ENCODE measurements around the gene DACT3.
"Not testable (repeated sequence)": the region's sequence is repeated elsewhere in the genome, so short reads cannot be mapped to it uniquely, and the experiment has no call there.

Gene DACT3

DNA sequence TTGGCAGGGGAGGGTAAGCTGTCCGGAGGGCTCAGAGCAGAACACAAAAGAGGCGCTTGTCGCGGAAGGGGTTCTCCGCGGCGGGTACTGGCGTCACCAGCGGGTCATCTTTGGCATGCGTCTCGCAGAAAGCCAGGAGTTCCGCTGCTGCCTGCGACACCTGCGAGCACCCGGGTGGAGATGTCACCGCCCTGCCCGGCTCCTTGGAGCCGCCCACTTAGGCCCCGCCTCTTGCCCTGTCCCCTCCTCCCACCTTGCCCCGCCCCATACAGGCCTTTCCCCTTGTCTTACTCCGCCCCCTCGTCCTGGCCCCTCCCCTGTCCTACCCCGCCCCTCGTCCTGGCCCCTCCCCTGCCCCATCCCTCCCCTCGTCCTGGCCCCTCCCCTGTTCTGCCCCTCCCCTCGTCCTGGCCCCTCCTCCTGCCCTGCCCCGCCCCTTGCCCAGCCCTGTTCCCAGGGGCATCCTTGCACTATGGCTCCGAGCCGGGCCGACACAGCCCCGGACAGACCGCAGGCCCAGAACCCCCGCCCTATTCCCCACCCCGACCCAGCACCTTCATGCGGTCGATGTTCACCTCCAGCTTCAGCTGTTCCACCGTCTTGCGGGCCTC, 26.8 kb downstream of the DACT3 start:
- DNase-seq (ENCODE audit: low spot score), result peak; percentile 88

DNA sequence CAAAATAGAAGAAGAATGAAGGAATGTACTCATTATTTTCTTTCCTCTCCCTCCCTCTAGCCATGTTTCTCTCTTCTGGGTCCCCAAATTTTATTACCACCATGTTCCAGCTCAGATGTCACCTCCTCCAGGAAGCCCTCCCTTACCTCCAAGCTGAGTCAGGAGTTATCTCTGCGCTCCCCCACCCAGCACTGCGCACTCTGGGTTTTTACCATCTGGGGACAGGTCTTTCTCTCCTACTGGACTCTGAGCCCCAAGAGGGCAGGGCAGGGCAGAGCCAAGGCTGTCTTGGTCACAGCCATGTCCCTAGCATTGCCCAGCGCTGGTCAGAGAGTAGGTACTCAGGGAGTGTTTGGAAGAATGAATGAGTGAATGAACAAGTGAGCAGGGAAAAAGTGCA, 27.9 kb downstream of the DACT3 start:
- DNase-seq (ENCODE audit: low spot score), result no peak

DNA sequence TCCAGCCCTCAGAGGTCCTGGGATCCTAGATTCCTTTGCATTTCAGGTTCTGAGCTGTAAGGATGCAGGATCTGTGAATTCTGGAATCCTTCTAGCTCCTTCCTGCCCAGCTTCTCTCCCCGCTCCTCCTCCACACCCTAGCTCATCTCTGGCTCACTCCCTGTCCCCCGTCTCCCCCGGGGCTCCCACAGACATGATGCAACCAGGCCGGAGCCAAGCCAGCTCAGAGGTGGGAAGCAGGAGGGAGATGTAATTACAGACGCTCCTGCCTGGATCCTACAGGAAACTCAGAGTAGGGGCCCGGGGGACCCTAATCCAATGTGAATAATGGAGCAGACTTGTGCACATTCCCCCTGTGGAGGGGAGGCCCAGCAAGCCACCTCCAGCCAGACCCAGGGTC, 29.5 kb downstream of the DACT3 start:
- DNase-seq (ENCODE audit: low spot score), result no peak

DNA sequence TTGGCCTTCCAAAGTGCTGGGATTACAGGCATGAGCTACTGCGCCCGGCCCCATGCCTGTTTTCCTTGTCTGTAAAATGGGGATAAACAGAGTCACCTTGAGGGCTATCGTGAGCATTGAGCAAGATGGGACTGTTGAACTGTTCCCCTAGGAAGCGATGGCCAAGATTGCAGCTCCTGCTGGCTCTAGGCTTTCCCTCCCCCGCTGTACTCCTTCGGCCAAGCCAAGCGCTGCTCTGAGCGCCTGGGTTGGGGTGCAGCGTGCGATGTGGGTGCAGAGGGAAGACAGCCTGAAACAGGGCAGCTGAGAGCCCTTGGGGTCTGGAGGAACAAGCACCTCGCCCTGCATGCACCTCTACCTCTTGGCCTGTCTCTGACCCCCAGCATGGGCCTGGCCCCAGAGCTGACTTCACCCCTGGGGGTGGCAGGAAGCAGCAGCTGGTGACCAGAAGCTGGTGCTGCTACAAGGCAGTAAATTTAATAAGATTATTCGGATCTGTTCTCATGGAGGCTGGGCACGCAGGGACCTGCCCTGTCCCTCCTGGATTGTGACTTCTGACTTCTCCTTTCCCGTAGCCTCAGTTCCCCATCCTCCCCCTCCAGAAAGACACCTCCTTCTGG, 30.3 kb downstream of the DACT3 start:
- DNase-seq (ENCODE audit: low spot score), result no peak

DNA sequence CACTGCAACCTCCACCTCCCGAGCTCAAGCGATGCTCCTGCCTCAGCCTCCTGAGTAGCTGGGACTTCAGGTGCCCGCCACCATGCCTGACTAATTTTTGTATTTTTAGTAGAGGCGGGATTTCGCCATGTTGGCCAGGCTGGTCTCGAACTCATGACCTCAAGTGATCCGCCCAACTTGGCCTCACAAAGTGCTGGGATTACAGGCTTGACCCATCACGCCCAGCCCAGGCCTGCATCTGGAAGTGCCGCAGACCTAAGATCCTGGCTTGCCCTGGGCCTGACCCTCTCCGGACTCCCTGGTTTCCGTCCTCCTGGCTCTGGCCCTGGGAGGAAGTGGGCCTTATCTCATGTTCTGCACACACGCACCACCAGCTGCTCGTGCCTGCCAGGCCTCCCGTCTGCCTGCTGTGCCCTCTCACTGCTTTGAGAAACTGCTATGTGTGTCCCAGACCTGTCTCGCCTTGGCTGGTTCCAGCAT, 31.4 kb downstream of the DACT3 start:
- no peak for DNase-seq (ENCODE audit: low spot score)

DNA sequence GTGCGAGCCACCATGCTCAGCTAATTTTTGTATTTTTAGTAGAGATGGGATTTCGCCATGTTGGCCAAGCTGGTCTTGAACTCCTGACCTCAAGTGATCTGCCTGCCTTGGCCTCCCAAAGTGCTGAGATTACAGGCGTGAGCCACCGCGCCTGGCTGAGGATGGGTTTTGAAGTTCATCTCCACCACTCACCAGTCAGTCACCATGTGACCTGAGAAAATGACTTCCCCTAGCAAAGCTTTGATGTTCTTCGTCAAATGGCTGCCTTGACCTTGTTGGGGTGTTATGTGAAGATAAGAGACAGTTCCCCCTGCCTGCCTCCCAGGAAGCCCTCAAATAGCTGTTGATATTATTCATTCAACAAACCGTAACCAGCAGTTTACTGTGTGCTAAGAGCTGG, 32.0 kb downstream of the DACT3 start:
- not testable (repeated sequence) for DNase-seq (ENCODE audit: low spot score)

DNA sequence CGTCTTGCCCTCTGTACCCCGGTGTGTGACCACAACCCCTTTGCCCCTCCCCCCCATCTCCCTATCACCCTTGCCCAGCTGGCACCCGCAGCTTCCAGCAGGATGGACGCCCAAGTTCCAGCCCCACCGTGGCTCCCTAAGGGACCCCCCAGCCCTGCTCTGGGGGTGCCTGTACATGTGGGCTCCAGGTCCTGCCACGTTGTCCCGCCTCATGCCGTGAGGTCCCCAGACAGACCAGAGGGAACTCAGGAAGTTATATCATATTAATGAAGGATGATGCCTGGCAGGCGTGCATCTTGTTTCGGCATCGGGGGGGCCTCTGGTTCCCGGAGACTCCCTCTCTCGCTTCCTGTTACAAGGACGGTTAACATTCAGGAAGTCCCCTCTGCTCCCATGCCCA, 34.5 kb downstream of the DACT3 start:
- no peak for DNase-seq (ENCODE audit: low spot score)

DNA sequence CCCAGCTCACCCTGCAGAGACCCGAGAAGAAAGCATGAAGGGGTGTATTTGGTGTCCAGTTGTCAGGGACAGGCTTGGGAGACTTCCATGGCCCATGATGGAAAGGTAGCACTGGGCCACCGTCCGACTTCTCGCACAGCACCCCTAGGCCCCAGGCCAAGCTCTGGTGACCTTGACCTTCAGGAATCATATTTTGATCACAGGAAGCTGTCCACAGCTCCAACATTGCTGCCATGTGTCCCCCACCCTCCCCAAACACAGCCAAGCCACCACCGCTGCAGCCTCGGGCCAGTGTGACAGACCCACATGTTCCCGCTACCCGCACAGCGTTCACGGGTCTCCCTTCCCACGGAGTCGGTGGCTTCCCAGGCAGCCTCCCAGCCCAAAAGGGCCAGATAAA, 35.3 kb downstream of the DACT3 start:
- DNase-seq (ENCODE audit: low spot score), result no peak

DNA sequence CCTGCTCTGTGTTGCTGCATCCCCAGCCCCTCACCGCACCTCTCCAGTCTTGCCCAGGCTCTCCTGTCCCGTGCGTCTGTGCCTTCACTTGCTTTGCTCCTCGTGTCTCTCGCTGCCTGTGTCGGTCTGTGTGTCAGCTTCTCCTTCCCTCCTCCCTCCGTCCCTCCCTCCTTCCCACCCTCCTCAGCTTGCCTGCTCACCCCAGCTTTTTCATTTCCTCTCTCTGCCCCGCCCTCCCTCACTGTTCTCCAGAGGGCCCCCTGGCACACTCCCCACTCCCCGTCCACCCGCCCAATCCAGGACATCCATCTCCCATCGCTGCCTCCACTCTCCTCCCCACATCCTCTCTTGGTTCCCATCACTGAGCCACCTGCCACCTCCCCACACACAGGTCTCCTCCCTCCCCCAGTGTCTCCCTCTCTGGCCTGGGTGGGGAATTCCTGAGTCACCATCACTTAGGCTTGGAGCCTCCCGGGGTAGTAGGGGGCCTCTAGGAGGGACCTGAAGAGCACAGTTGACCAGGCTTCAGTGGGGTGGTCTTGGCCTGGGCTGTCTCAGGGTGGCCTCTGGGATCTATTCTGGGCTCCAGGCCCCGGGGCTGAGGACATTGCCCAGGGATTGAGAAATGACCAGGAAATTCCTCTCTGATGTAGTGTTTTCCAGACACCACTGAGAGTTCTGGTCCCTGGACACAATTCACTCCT, 35.9 kb downstream of the DACT3 start, which contains the start of gene PTGIR:
TSS of gene PTGIR (minus strand) at position 132 of the 704 bp plus-strand sequence. CDS start 864 bp downstream, outside the sequence.
- DNase-seq (ENCODE audit: low spot score), result no peak

DNA sequence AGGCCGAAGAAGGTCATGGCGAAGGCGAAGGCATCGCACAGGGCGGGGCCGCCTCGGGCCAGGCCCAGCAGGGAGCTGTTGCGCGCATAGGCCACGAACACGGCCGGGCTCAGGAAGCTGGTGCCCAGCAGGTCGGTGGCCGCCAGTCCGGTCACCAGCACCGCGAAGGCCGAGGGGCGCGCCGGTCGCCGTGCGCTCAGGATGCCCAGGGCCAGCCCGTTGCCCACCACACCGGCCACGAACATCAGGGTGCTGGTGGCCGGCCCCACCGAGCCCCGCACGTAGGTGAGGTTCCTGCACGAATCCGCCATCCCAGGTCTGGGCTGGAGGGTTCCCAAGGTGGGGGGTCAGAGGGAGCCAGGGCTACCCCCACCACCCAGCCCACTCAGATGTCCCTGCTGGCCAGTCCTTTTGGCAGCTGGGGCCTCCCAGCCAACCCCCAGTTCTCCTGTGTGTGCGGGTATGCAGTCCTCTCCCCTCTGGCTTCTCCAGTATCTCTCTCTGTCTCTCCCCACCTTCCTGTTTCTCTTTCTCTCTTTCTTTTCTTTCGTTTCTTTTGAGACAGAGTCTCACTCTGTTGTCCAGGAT, 37.0 kb downstream of the DACT3 start:
- no peak for DNase-seq (ENCODE audit: low spot score)

DNA sequence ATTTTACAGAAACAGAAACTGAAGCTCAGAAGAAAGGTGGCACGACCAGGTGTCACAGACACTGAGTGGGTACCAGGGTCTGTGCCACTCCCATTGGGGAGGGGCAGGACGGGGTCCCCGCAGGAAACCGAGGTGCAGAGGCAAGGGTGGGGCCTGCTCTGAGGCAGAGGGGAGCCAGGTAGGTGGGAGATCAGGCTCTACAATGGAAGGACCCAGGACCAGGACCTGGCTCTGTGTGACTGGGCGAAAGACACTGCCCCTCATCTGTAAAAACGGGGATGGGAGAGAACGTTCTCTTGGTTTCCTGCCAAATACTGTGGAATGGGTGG, 38.9 kb downstream of the DACT3 start:
- DNase-seq (ENCODE audit: low spot score), result no peak

DNA sequence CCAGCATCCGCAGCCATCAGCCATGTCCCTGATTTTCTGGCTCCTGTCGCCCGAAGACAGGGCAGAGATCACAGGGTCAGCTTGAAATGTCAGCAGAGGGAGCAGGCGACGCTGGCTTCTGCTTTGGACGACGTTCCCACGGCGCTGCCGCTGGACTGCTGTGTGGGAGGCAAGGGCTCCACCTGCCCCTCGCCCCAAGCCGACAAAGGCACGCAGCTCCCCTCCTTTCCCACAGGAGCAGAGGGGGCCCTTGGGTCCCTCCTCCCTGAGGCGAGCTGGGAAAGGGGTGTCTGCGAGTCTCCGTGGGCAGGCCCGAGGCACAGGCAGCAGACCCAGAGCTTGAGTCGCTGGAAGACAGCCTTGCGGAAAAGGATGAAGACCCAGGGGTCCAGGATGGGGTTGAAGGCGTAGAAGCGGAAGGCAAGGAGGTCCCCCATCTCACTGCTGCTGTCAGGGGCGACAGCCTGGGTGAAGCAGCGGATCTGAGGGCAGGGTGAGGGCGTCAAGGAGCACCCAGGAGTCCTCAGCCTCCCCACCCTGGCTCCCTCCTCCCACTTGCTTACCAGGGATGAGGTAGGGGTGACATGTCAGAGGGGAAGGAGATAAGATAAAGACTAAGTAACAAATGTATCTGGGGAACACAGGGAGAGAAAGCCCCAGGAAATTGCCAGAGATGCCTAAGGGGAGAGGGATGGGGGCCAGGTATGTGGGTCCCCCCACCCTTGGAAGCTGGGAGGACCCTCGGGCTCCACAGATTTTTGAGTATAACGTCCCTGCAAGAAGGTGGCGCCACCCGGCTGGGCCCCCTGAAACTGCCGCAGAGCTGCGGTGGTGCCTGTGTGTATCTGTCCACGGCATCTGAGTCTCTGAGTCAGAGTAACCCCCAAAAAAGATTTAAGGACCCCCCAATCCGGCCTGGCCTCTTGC, 39.5 kb downstream of the DACT3 start:
- no peak for DNase-seq (ENCODE audit: low spot score)

DNA sequence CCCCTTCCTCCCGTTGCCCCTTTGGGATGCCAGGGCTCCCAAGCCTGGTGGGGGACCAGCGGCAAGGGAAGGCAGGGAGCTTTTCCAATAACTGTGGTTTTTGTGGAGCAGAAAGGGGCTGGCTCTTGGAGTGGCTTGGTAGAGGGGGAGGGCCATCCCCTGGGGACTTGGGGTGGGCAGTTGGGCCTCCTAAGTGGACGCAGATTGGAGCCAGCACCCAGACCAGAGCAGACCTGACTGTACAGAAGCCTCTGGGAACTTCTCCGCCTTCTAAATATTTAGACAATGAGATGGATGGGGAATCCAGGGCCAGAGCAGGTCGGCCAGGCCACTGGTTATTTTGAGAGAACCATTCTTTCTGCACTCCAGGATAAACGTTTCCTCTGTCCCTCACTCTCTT, 40.3 kb downstream of the DACT3 start:
- no peak for DNase-seq (ENCODE audit: low spot score)

DNA sequence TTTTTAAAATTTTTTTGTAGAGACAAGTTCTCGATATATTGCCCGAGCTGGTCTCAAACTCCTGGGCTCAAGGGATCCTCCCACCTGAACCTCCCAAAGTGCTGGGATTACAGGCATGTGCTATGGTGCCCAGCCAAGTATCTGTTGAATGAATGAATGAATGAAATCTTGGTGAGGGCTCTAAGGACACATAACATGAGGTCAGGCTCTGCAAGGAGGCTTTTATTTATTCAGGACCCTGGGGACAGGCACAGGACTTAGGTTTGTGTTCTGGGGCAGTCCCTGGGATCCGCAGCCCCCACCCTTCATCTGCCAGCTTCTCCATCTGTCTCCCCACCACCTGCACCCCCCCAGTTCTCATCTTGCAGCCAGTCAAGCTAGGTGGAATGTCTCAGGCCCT, 40.7 kb downstream of the DACT3 start:
- no peak for DNase-seq (ENCODE audit: low spot score)

DNA sequence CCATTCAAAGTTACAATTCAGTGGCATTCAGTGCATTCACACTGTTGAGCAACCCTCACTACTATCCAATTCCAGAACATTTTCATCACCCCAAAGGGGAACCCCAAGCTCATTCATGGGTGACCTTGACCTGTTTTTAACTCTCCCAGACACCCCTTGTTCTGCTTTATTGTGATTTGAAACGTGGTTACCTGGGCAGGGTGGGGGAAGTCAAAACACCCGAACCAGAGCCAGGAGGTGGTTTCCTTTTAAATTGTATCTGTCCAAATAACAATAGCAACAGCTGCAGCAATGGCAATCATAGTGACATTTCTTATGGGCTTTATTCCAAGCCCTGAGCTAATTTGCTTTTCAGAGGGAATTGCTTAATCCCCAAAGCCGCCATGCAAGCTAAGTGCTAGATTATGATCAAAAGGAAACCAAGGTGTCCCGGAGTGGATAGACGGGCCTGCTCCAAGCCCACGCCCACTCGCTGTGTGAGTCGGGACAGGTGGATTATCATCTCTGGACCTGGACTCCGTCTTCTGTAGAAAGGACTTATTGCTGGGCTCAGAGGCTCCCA, 42.2 kb downstream of the DACT3 start:
- DNase-seq (ENCODE audit: low spot score), result no peak

DNA sequence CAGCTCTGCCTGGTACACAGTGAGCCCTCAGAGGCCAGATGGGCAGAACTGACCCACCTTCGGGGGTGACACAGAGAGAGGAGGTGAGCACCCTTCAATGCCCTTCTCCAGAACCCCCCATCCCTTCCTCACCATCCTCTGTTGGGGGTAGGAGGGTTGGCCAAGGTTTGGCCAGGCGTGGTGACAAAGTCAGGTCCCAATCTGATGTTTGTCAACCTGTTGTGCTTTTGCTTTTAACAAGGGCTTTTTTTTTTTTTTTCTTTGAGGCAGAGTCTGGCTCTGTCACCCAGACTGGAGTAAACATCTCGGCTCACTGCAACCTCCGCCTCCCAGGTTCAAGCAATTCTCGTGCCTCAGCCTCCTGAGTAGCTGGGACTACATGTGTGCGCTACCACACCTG, 43.4 kb downstream of the DACT3 start:
- no peak for DNase-seq (ENCODE audit: low spot score)

DNA sequence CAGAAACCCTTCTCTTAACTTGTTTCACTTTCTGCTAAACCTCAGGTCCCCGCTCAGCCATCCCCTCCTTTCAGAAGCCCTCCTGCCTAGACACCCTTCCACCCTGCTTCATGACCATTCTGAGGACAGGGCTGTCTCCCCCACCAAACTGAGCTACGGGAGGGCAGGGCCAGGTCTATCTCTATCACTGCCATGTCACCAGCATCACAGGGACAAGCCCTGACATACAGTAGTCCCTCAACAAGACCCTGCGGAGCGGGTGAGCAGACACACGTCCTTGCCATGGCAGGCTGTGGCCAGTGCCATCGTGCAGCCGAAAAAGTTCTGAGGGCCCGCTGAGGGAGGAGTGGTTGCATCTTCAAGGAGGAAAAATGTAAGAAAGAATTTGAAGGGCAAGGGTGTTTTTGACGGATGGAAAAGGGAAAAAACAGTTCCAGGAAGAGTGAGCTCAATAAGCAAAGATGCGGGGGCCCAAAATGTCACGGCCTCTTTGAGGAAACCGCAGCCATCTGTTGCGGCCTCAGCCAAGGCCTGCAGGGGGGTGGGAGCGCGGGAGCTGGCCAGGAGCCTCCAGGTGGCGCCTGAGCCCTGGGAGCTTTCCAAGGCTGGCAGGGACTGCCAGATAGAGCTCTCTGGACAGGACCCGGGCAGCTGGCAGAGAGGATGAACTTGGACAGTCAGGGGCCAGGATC, 44.2 kb downstream of the DACT3 start:
- no peak for DNase-seq (ENCODE audit: low spot score)

DNA sequence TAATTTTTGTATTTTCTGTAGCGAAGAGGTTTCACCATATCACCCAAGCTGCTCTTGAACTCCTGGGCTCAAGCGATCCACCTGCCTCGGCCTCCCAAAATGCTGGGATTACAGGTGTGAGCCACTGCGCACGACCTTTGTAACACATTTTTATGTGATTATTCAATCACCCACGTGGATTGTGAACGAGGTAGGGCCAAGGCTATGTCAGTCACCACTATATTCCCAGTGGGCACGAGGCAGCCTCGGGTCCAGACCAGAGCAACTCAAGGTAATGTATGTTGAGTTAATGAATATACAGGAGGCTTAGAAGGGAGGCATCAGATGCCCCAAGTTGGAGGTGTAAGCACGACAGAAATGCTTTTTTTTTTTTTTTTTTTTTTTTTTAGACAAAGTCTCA, 45.0 kb downstream of the DACT3 start:
- no peak for DNase-seq (ENCODE audit: low spot score)

DNA sequence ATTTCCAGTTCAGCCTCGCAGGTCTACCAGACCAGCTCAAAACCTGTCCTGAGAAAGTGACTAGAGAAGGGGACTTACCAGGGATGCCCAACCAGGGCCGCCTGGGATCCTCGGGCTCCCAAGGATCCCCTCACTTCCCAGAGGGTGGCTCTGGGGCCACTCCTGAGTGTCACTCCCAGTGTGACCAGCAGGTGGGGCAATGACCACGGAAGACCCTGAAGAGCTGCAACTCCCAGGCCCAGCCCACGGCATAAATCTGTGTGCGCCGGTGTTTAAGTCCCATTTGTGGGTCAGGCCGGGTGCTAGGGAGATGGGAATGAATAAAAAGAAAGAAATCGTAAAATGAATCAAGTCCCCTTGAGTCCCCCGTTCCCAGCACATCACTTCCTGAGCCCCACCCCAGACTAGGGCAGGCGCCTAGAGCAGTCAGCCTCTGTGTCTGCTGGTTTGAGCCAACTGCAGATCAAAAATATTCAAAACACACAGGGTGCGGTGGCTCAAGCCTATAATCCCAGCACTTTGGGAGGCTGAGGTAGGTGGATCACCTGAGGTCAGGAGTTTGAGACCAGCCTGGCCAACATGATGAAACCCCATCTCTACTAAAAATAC, 46.8 kb downstream of the DACT3 start:
- peak; percentile 92 for DNase-seq (ENCODE audit: low spot score)

DNA sequence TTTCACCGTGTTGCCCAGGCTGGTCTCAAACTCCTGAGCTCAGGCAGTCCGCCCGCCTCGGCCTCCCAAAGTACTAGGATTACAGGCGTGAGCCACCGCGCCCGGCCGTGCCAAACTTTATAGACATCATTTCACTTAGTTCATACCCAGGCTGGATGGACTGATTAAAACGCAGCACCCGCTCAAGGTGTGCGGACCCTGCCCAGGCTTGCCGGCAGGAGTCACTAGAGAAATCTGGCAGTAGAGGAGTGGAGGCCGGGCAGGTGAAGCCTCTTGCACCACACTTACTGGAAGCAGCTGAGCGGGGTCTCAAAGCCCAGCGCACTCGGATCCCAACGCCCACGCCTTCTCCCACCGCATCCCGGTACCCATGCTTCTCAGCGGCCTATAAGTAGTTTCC, 47.5 kb downstream of the DACT3 start:
- no peak for DNase-seq (ENCODE audit: low spot score)

DNA sequence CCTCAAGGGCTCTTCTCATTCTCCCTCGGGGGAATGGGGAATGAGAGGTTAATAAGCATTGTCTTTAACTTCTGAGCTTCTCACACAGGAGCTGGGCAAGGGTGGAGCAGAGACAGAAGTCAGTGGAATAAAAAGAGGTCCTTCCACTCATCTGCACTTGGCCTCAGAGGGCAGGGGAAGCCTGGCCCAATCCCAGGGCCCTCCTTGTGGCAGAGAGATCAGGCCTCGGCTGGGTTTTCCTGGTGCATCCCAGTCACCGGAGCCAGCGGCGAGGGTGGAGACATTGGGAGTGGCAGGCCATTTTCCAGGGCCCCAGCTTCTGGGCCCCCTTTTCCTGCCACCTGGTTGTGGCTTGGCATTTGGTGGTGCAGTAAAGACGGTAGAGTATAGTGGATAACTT, 49.2 kb downstream of the DACT3 start:
- no peak for DNase-seq (ENCODE audit: low spot score)
